GM12878 (cell line): ENCODE measurements around the gene TRIM25. TPM values are rescaled to one million over a fixed set of nuclear protein-coding genes. Genes with fewer than 3 reads are reported as not detected.

ENCODE experiments used
- ATAC-seq: fragments of 200-7000 bp; cut with Tn5 transposase; 3 replicates; pipeline ENCODE4 v1.9.1; 2020; ENCODE audit warnings: mild to moderate bottlenecking, moderate library complexity
- BruUV-seq: library from RNA; stranded (reverse); fragments of 400-500 nt; replicated peaks from 2 replicates; lab custom pipeline; 2021; lab: Mats Ljungman, UMichigan
- CTCF ChIA-PET: fragments of 300-600 bp; sonication (Branson Sonifier 250); formaldehyde crosslinking; extraction: SDS; loops from one replicate; lab custom pipeline; 2021; ENCODE audit warnings: inconsistent platforms; lab: Yijun Ruan, JAX
- POLR2A ChIA-PET: fragments of 350-600 bp; formaldehyde crosslinking; extraction: SDS; loops from one replicate; lab custom pipeline; 2021; ENCODE audit warnings: inconsistent platforms; lab: Charles Lee
- RAD21 ChIA-PET: fragments of 300-600 bp; sonication (Branson Sonifier 250); formaldehyde crosslinking; loops from one replicate; lab custom pipeline; 2023; ENCODE audit warnings: antibody characterized with exemption; ENCODE audit not compliant: unreplicated experiment; lab: Charles Lee
- SMC1A ChIA-PET: fragments of 300-600 bp; sonication (Branson Sonifier 250); formaldehyde crosslinking; loops from one replicate; lab custom pipeline; 2023; ENCODE audit not compliant: unreplicated experiment, uncharacterized antibody; lab: Charles Lee
- DNase-seq: peaks from one replicate; pipeline ENCODE4 v3.0.0-alpha.2; 2011; ENCODE audit warnings: low read depth, low spot score
- FAIRE-seq: peaks from 3 replicates; lab custom pipeline; 2011; peaks lifted over from hg19 to GRCh38; lab: Jason Lieb, UNC
- H2AFZ ChIP-seq: 2 replicates; pipeline ENCODE4 v1.6.0; 2011; ENCODE audit warnings: low read depth, low read length, control low read depth; ENCODE audit not compliant: control insufficient read depth
- H3K27ac ChIP-seq: 2 replicates; pipeline ENCODE4 v1.5.1; 2011; ENCODE audit warnings: control low read depth; ENCODE audit not compliant: control insufficient read depth, insufficient read depth
- H3K27me3 ChIP-seq, 2 experiments: replicated peaks in 1 of 2; 2 replicates each; pipeline versions ENCODE4 v1.6.0 to v1.6.1; 2011; ENCODE audit warnings: low read length in 1 of 2; ENCODE audit not compliant: control insufficient read depth in 2 of 2, insufficient read depth in 2 of 2
- H3K36me3 ChIP-seq, 2 experiments: 2 replicates each; pipeline ENCODE4 v1.5.1; 2011; ENCODE audit warnings: low read length in 1 of 2; ENCODE audit not compliant: control insufficient read depth in 2 of 2, insufficient read depth in 2 of 2
- H3K4me1 ChIP-seq: 2 replicates; pipeline ENCODE4 v1.6.1; 2011; ENCODE audit warnings: mild to moderate bottlenecking, low read length, moderate library complexity, mixed read lengths; ENCODE audit not compliant: control insufficient read depth, insufficient read depth
- H3K4me2 ChIP-seq: 2 replicates; pipeline ENCODE4 v1.6.0; 2011; ENCODE audit warnings: control low read depth; ENCODE audit not compliant: control insufficient read depth, insufficient read depth
- H3K4me3 ChIP-seq: fragments of 200-600 bp; sonication (generic); 2 replicates; pipeline ENCODE4 v1.5.1; 2016
- H3K79me2 ChIP-seq: 2 replicates; pipeline ENCODE4 v1.6.0; 2011; ENCODE audit warnings: low read length; ENCODE audit not compliant: control insufficient read depth, insufficient read depth
- H3K9ac ChIP-seq: 2 replicates; pipeline ENCODE4 v1.8.0; 2011; ENCODE audit warnings: low read length, control low read depth, mixed read lengths; ENCODE audit not compliant: control insufficient read depth, insufficient read depth
- H3K9me3 ChIP-seq: replicated peaks from 3 replicates; pipeline ENCODE4 v1.5.1; 2011; ENCODE audit warnings: mild to moderate bottlenecking, low read length; ENCODE audit not compliant: control insufficient read depth, insufficient read depth
- H4K20me1 ChIP-seq: 2 replicates; pipeline ENCODE4 v1.6.0; 2011; ENCODE audit not compliant: control insufficient read depth, insufficient read depth
- ASH2L ChIP-seq: fragments of 300-600, 200-600 bp; sonication (generic); IDR thresholded peaks from 2 replicates; pipeline ENCODE4 v1.6.1; 2017; ENCODE audit warnings: low read depth, mild to moderate bottlenecking, borderline replicate concordance
- BCL3 ChIP-seq: IDR thresholded peaks from 2 replicates; pipeline ENCODE4 v1.6.1; 2011; ENCODE audit warnings: borderline replicate concordance, low read depth, mild to moderate bottlenecking, moderate library complexity, low read length; ENCODE audit not compliant: insufficient read depth, poor library complexity, severe bottlenecking
- CBFB ChIP-seq: IDR thresholded peaks from 2 replicates; pipeline ENCODE4 v1.6.1; 2016; ENCODE audit warnings: antibody characterized with exemption, low read depth
- DPF2 ChIP-seq: fragments of 450-650 bp; IDR thresholded peaks from 2 replicates; pipeline ENCODE4 v1.6.1; 2017; ENCODE audit warnings: mild to moderate bottlenecking
- HCFC1 ChIP-seq: fragments of 150-350 bp; IDR thresholded peaks from 2 replicates; pipeline ENCODE4 v1.6.1; 2014; ENCODE audit warnings: low read length
- IRF5 ChIP-seq: fragments of 450-650 bp; IDR thresholded peaks from 2 replicates; pipeline ENCODE4 v1.6.1; 2017; ENCODE audit warnings: borderline replicate concordance
- MAX ChIP-seq: IDR thresholded peaks from 2 replicates; pipeline ENCODE4 v1.6.1; 2012; ENCODE audit warnings: low read depth, low read length, improper control_type of control experiment
- NFYA ChIP-seq: IDR thresholded peaks from 2 replicates; pipeline ENCODE4 v1.6.1; 2011; ENCODE audit warnings: low read depth, mild to moderate bottlenecking, low read length, improper control_type of control experiment, borderline replicate concordance
- POLR2AphosphoS2 ChIP-seq: IDR thresholded peaks from 2 replicates; pipeline ENCODE4 v1.6.1; 2011; ENCODE audit warnings: low read depth, mild to moderate bottlenecking, low read length, improper control_type of control experiment, moderate library complexity
- PRDM15 ChIP-seq: fragments of 450-650 bp; formaldehyde crosslinking; IDR thresholded peaks from 2 replicates; pipeline ENCODE4 v1.4.0; 2020; ENCODE audit warnings: mild to moderate bottlenecking, moderate library complexity
- STAT3 ChIP-seq: IDR thresholded peaks from 2 replicates; pipeline ENCODE4 v1.6.1; 2011; ENCODE audit warnings: low read depth, low read length, improper control_type of control experiment
- WRNIP1 ChIP-seq: IDR thresholded peaks from 2 replicates; pipeline ENCODE4 v1.6.1; 2011; ENCODE audit warnings: low read depth, low read length, improper control_type of control experiment, borderline replicate concordance
- WGBS: methylation state at CpG from one replicate; pipeline ENCODE4 v1.1.6; 2016; ENCODE audit warnings: low lambda C conversion rate; ENCODE audit not compliant: insufficient replicate concordance, insufficient coverage; ENCODE audit errors: missing lambda C conversion rate; 5-methylcytosine and 5-hydroxymethylcytosine counted together
- in situ Hi-C: fragments of 300-500 bp; cut with MboI; formaldehyde crosslinking; loops from 9 replicates; pipeline ENCODE4 v1.14.3; 2018; ENCODE audit warnings: mixed read lengths
- intact Hi-C: fragments of 100-400 bp; cut with micrococcal nuclease; formaldehyde crosslinking; loops from one replicate; pipeline ENCODE4 v1.14.2; 2022; ENCODE audit not compliant: unreplicated experiment
- polyA plus RNA-seq, 11 experiments: library from polyadenylated mRNA; depleted of rRNA in 4 of 11; unstranded in 6 of 11; stranded (reverse) in 5 of 11; fragments of >200 nt; fragmentation: Nextera tagmentation in 4 of 11; fragmentation: Illumina TruSeq in 1 of 11; extraction: Ambion mirVana in 4 of 11; extraction: Trizol in 1 of 11; gene quantifications; 1 replicate in 1 of 11; 2 replicates in 10 of 11; pipeline versions ENCODE4 v1.2.1 to v1.2.3, GENCODE V29; 2011 to 2016; ENCODE audit warnings: inconsistent platforms in 2 of 11, missing spikeins in 2 of 11, low read depth in 1 of 11
- total RNA-seq, 4 experiments: library from RNA; depleted of rRNA in 3 of 4; stranded (reverse); fragments of >200 nt in 3 of 4; fragmentation: Illumina TruSeq in 1 of 4; extraction: Trizol in 1 of 4; gene quantifications; 2 replicates each; pipeline versions ENCODE4 v1.2.1 to v1.2.3, GENCODE V29; 2013 to 2021

Gene TRIM25
- total and polyA plus RNA-seq, 10 of the 15 experiments (the other 5 are each of a cell fraction or from before 2014, with no cell fraction given) = 10.5 to 123 (median 51.3) TPM

- Histone ChIP-seq H4K20me1 (no peaks in the 10 kb centered on the region), H3K27me3 (no peaks in the 10 kb centered on the region), H3K4me3 (no peak overlapping the region), H3K4me1 (peaks cover 14% of the 10 kb centered on the region), H3K4me2 (no peak overlapping the region), H2AFZ (no peak overlapping the region), H3K79me2 (no peaks in the 10 kb centered on the region; the same call in 1 of the 2 replicates), H3K9me3 (no peaks in the 10 kb centered on the region), H3K9ac (no peak overlapping the region), H3K27ac (no peak overlapping the region), H3K36me3 (peaks cover 3 to 13% of the 10 kb centered on the region in 2 experiments; a peak in 3 of 4 replicates)
- CTCF ChIA-PET = no interaction called here
- RAD21 ChIA-PET = no interaction called here
- ATAC-seq (no peak), DNase-seq (no peak), FAIRE-seq (no peak)
- WGBS = 81% methylated on average over 3 of the region's 3 CpGs
- in situ Hi-C loops = no loop called here
- no TSS peak for BruUV-seq
- TF ChIP-seq IRF5 (no peak), POLR2AphosphoS2 (no peak), MAX (no peak), BCL3 (no peak), CBFB (no peak), ASH2L (no peak), WRNIP1 (no peak), PRDM15 (CRISPR knock-in tag) (no peak), STAT3 (no peak), DPF2 (no peak), HCFC1 (no peak), NFYA (no peak)
- SMC1A ChIA-PET = interaction anchor here (1.5 kb wide), 1 partner anchor 15 kb away, joined by 4 read pairs; no protein-coding TSS in a partner anchor
- intact Hi-C loops = no loop called here
- POLR2A ChIA-PET = no interaction called here
Observed at GRCh38 chr17:56849131-56849530, 64.7 kb downstream of the TRIM25 start.
